CD14-positive monocyte (primary cell): Measurements from ENCODE around the gene FAM43A. TPM values are rescaled to one million over a fixed set of nuclear protein-coding genes. Genes with fewer than 3 reads are reported as not detected.

Source experiments
- DNase-seq, 3 donors: peaks; one replicate each; pipeline ENCODE4 v3.0.0-alpha.2; 2011 to 2022
- H2AFZ ChIP-seq: 2 replicates; pipeline ENCODE4 v1.6.0; 2012; ENCODE audit warnings: mild to moderate bottlenecking, low read depth, low read length, inconsistent platforms; ENCODE audit not compliant: insufficient read depth, poor library complexity, severe bottlenecking
- H3K27ac ChIP-seq, 2 donors: 1 replicate in 1 of 2; 2 replicates in 1 of 2; pipeline ENCODE4 v1.5.1; 2012 to 2013; ENCODE audit warnings: low read length in 2 of 2, control low read depth in 1 of 2, inconsistent platforms in 1 of 2, low read depth in 1 of 2, mild to moderate bottlenecking in 1 of 2
- H3K27me3 ChIP-seq, 2 donors: one replicate each; pipeline versions ENCODE4 v1.6.0 to v1.6.1; 2011 to 2013; ENCODE audit warnings: low read length in 2 of 2; ENCODE audit not compliant: control insufficient read depth in 2 of 2, insufficient read depth in 2 of 2
- H3K36me3 ChIP-seq, 2 donors: replicated peaks in 1 of 2; 1 replicate in 1 of 2; 2 replicates in 1 of 2; pipeline versions ENCODE4 v1.5.1 to v1.6.1; 2012 to 2013; ENCODE audit warnings: low read length in 2 of 2, control low read depth in 1 of 2, inconsistent platforms in 1 of 2, mild to moderate bottlenecking in 1 of 2; ENCODE audit not compliant: insufficient read depth in 2 of 2, control insufficient read depth in 1 of 2
- H3K4me1 ChIP-seq, 2 donors: 1 replicate in 1 of 2; 2 replicates in 1 of 2; pipeline versions ENCODE4 v1.5.1 to v1.6.1; 2012 to 2013; ENCODE audit warnings: low read length in 2 of 2, control low read depth in 1 of 2, inconsistent platforms in 1 of 2, mild to moderate bottlenecking in 1 of 2, moderate library complexity in 1 of 2; ENCODE audit not compliant: insufficient read depth in 2 of 2, control insufficient read depth in 1 of 2
- H3K4me2 ChIP-seq: replicated peaks from 2 replicates; pipeline ENCODE3; 2012; ENCODE audit warnings: low read length, moderate library complexity, mild to moderate bottlenecking; ENCODE audit not compliant: poor library complexity, severe bottlenecking; ENCODE audit errors: extremely low read depth
- H3K4me3 ChIP-seq, 3 experiments: fragments of 200-600 bp in 1 of 3; sonication (generic) in 1 of 3; replicated peaks in 1 of 3; 1 replicate in 2 of 3; 2 replicates in 1 of 3; pipeline ENCODE4 v1.5.1; 2011 to 2013; ENCODE audit warnings: low read length in 3 of 3, mild to moderate bottlenecking in 3 of 3, control low read depth in 2 of 3, low read depth in 2 of 3, inconsistent platforms in 1 of 3, moderate library complexity in 1 of 3
- H3K79me2 ChIP-seq: 2 replicates; pipeline ENCODE4 v1.6.0; 2012; ENCODE audit warnings: mild to moderate bottlenecking, control low read depth, inconsistent platforms, low read length, moderate library complexity; ENCODE audit not compliant: insufficient read depth
- H3K9ac ChIP-seq: 2 replicates; pipeline ENCODE4 v1.6.0; 2017; ENCODE audit warnings: low read length, mild to moderate bottlenecking; ENCODE audit not compliant: insufficient read depth, poor library complexity, severe bottlenecking
- H3K9me3 ChIP-seq, 2 donors: replicated peaks in 1 of 2; 1 replicate in 1 of 2; 2 replicates in 1 of 2; pipeline versions ENCODE4 v1.5.1 to v1.6.1; 2012 to 2013; ENCODE audit warnings: low read length in 2 of 2, control low read depth in 1 of 2; ENCODE audit not compliant: control insufficient read depth in 1 of 2, insufficient read depth in 1 of 2
- H4K20me1 ChIP-seq: 2 replicates; pipeline ENCODE4 v1.6.0; 2012; ENCODE audit warnings: mild to moderate bottlenecking, low read length, control low read depth, moderate library complexity; ENCODE audit not compliant: insufficient read depth
- H3K27ac Mint-ChIP-seq, 7 donors: one replicate each; pipeline ENCODE4 v1.8.0; 2020; ENCODE audit warnings: mild to moderate bottlenecking in 7 of 7, mixed read lengths in 7 of 7, moderate library complexity in 6 of 7, inconsistent platforms in 2 of 7
- H3K27me3 Mint-ChIP-seq, 3 donors: one replicate each; pipeline ENCODE4 v1.8.0; 2021 to 2022; ENCODE audit warnings: low read depth in 3 of 3, mild to moderate bottlenecking in 3 of 3, mixed read lengths in 3 of 3, moderate library complexity in 3 of 3, inconsistent platforms in 1 of 3
- H3K36me3 Mint-ChIP-seq, 2 donors: one replicate each; pipeline ENCODE4 v1.8.0; 2020; ENCODE audit warnings: mixed read lengths in 2 of 2, inconsistent platforms in 1 of 2, mild to moderate bottlenecking in 1 of 2
- H3K4me1 Mint-ChIP-seq: one replicate; pipeline ENCODE4 v1.8.0; 2020; ENCODE audit warnings: mild to moderate bottlenecking, mixed read lengths
- H3K4me3 Mint-ChIP-seq, 2 donors: one replicate each; pipeline ENCODE4 v1.8.0; 2020; ENCODE audit warnings: mild to moderate bottlenecking in 2 of 2, mixed read lengths in 2 of 2, moderate library complexity in 1 of 2
- H3K9me3 Mint-ChIP-seq, 7 donors: one replicate each; pipeline ENCODE4 v1.8.0; 2020 to 2022; ENCODE audit warnings: mixed read lengths in 7 of 7, mild to moderate bottlenecking in 6 of 7, moderate library complexity in 6 of 7, inconsistent platforms in 2 of 7
- WGBS: methylation state at CpG from one replicate; pipeline ENCODE4 v1.1.5; 2013; ENCODE audit warnings: missing lambda C conversion rate; ENCODE audit not compliant: insufficient coverage; 5-methylcytosine and 5-hydroxymethylcytosine counted together
- intact Hi-C, 2 donors: fragments of 100-400 bp; cut with micrococcal nuclease; formaldehyde crosslinking; loops; one replicate each; pipeline versions ENCODE4 v1.15.0 to v1.15.1; 2023
- polyA plus RNA-seq, 3 donors: library from polyadenylated mRNA; depleted of rRNA in 1 of 3; unstranded in 2 of 3; stranded (reverse) in 1 of 3; fragments of 300-500 nt in 2 of 3; fragments of >200 nt in 1 of 3; fragmentation: Illumina TruSeq in 2 of 3; gene quantifications; 1 replicate in 2 of 3; 2 replicates in 1 of 3; pipeline ENCODE4 v1.2.3, GENCODE V29; 2012 to 2021
- TF ChIP-seq, protein P1 (sequence below): fragments of 200-600 bp; IDR thresholded peaks from one replicate; pipeline ENCODE4 v1.8.0; 2022; ENCODE audit warnings: antibody characterized with exemption, mild to moderate bottlenecking

The FAM43A gene
- polyA plus RNA-seq, 3 donors = 6.6 to 11.3 (median 9.8) TPM

DNA sequence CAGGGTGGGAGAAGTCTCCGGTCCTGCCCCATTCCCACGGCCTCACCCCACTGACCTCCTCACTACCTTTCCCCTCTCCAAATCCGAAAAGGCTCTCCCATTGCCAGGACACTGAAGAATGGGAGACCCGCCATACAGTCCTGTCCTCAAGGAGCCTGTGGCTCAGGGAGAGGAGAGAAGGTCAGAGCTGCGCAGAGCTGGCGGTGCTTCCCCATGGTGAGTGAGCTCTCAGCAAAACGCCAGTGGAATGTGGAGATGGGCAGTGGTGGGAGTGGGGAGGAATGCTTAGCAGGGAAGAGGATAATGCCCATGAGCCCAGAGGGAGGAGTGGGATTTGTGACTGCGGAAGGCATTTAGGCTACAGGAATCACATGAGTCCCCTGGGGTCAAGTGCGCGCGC lies 20.1 kb downstream of the FAM43A start:
- H3K36me3 Mint-ChIP-seq = peaks cover 0 to 4% of the 10 kb centered on the region in 2 donors
- H3K4me2 ChIP-seq = no peak overlapping the region
- no peak overlapping the region for H3K27ac ChIP-seq
- no peaks in the 10 kb centered on the region for H3K36me3 ChIP-seq
- DNase-seq = no peak
- H3K27me3 ChIP-seq = no peaks in the 10 kb centered on the region
- no peaks in the 10 kb centered on the region for H4K20me1 ChIP-seq
- H3K27me3 Mint-ChIP-seq = peaks cover 0 to 6% (median 2%) of the 10 kb centered on the region in 3 donors
- TF ChIP-seq, protein P1, sequence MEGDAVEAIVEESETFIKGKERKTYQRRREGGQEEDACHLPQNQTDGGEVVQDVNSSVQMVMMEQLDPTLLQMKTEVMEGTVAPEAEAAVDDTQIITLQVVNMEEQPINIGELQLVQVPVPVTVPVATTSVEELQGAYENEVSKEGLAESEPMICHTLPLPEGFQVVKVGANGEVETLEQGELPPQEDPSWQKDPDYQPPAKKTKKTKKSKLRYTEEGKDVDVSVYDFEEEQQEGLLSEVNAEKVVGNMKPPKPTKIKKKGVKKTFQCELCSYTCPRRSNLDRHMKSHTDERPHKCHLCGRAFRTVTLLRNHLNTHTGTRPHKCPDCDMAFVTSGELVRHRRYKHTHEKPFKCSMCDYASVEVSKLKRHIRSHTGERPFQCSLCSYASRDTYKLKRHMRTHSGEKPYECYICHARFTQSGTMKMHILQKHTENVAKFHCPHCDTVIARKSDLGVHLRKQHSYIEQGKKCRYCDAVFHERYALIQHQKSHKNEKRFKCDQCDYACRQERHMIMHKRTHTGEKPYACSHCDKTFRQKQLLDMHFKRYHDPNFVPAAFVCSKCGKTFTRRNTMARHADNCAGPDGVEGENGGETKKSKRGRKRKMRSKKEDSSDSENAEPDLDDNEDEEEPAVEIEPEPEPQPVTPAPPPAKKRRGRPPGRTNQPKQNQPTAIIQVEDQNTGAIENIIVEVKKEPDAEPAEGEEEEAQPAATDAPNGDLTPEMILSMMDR = no peak
- no peak overlapping the region for H3K4me3 ChIP-seq
- H3K79me2 ChIP-seq = no peaks in the 10 kb centered on the region
- H3K4me1 ChIP-seq = no peaks in the 10 kb centered on the region
- H3K4me1 Mint-ChIP-seq = no peaks in the 10 kb centered on the region
- 96% methylated on average over 10 of the region's 11 CpGs for WGBS
- intact Hi-C loops = no loop called here
- H3K9me3 ChIP-seq = peaks cover 0 to 6% of the 10 kb centered on the region in 2 donors
- no peak overlapping the region for H3K4me3 Mint-ChIP-seq
- H3K27ac Mint-ChIP-seq = peak overlapping the region in 1 of 7 donors; percentile 18
- H2AFZ ChIP-seq = no peak overlapping the region
- no peak overlapping the region for H3K9ac ChIP-seq
- peaks cover 4 to 15% (median 9%) of the 10 kb centered on the region in 7 donors for H3K9me3 Mint-ChIP-seq

DNA sequence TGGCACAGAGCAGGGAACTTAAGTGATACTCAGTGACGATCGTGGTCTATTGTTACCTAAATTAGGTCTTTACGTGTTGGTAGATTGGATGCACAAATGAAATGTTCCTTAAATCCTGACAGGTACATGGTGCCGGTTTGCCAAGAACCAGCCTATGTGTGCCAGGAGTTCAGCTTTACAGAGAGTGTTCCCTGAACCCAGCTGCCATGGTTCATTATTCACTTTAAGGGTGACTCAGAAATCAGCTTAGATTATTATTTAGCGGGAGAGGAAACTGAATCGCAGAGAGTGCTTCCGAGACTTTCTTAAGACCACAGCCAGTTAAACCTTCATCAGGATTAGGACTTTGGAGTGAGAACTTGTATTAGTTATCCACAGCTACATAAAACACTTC lies 21.5 kb downstream of the FAM43A start:
- Mint-ChIP-seq H3K27me3 (peaks cover 0 to 6% (median 2%) of the 10 kb centered on the region in 3 donors), H3K4me1 (peaks cover 2% of the 10 kb centered on the region), H3K4me3 (no peak overlapping the region), H3K9me3 (peaks cover 4 to 15% (median 9%) of the 10 kb centered on the region in 7 donors), H3K27ac (no peak overlapping the region), H3K36me3 (peaks cover 0 to 4% of the 10 kb centered on the region in 2 donors)
- no peaks in the 10 kb centered on the region for H4K20me1 ChIP-seq
- H3K9ac ChIP-seq = no peak overlapping the region
- DNase-seq = no peak
- intact Hi-C loops = no loop called here
- H3K4me1 ChIP-seq = no peaks in the 10 kb centered on the region
- H3K4me3 ChIP-seq = no peak overlapping the region
- H3K36me3 ChIP-seq = no peaks in the 10 kb centered on the region
- no peak overlapping the region for H2AFZ ChIP-seq
- TF ChIP-seq, protein P1 = no peak
- no peak overlapping the region for H3K4me2 ChIP-seq
- WGBS = 100% methylated on average over 4 of the region's 7 CpGs
- no peaks in the 10 kb centered on the region for H3K79me2 ChIP-seq
- peaks cover 0 to 6% of the 10 kb centered on the region in 2 donors for H3K9me3 ChIP-seq
- no peak overlapping the region for H3K27ac ChIP-seq
- no peaks in the 10 kb centered on the region for H3K27me3 ChIP-seq
